Measurements from ENCODE around the gene LRRC2.
"Not testable (repeated sequence)": the region's sequence is repeated elsewhere in the genome, so short reads cannot be mapped to it uniquely, and the experiment has no call there.

LRRC2 gene

DNA sequence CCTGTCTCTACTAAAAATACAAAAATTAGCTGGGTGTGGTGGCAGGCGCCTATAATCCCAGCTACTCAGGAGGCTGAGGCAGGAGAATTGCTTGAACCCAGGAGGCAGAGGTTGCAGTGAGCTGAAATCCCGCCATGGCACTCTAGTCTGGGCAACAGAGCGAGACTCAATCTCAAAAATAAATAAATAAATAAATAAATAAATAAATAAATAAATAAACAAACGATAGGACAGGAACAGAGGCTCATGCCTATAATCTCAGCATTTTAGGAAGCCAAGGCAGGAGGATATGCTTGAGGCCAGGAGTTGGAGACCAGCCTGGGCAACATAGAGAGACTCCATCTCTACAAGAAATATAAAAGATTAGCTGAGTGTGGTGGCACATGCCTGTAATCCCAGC is 43.9 kb downstream of the LRRC2 start:
- DNase-seq = not testable (repeated sequence)

DNA sequence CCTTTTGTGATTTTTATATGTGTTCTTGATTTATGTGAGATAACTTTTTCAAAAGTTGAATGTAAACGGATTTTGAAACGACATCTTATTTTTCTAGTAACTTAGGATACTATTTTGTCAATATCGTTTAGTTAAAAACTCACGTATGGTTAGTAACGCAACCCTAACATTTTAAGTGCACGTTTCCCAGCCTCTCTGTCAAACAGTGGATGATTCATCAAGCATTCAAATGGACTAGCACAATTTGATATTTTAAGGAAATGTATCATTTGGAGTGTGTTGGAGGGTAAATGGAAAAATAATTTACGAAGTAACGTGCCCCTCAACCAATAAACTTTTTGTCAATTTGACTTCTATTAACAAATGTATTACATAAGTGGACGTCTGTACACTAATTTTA is 45.0 kb downstream of the LRRC2 start:
- no peak for DNase-seq

DNA sequence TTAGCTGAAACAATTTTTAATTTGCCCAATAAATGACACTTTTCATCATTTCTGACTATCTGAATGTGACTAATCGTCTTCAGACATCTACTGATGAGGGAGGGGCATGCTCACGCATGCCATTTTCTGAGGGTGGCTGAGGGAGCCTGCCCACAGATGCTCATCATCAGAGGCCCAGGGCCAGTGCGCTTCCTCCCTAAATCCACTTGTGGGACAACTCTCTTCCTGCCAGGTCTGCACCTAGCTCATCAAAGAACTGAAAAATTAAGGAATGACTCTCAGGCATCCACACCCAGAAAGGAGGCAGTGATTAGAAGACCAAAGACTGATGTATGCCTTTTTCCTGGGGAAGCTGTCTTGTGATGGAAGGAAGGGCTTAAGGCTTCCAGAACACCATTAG is 45.6 kb downstream of the LRRC2 start:
- DNase-seq = no peak

DNA sequence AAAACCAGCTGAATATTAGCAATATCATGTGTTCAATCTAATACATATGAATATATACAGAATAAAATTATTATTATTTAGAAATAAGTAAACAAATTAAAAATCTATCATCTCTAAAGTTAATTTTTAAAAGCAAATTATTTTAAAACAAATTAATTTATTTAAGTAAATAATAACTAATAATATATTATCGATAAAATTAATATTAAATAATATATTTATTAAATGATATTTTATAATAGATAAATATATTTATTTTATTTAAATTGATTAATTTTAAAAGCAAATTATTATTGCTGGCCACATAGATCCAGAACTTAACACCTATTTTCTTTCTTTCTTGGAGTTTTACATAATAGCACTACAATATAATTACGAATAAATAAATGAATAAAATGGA is 46.1 kb downstream of the LRRC2 start:
- DNase-seq = no peak

DNA sequence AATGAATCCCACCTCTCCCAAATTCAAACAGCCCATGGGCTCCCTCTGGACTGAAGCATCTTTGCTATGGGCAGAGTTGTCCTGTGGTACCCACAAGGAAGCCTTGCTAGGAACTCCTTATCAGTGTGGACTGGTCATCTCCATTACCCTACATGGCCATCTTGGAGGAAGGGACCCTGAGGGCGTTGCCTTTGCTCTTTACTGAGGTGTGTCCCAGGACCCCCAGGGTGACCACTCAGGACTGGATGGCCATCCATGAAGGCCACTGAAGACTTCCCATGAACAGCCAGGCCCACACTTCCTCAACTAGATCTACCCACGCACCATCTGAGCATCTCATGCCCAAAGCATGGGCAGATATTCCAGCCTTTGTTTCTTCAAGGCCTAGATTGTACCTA is 48.3 kb downstream of the LRRC2 start:
- no peak for DNase-seq

DNA sequence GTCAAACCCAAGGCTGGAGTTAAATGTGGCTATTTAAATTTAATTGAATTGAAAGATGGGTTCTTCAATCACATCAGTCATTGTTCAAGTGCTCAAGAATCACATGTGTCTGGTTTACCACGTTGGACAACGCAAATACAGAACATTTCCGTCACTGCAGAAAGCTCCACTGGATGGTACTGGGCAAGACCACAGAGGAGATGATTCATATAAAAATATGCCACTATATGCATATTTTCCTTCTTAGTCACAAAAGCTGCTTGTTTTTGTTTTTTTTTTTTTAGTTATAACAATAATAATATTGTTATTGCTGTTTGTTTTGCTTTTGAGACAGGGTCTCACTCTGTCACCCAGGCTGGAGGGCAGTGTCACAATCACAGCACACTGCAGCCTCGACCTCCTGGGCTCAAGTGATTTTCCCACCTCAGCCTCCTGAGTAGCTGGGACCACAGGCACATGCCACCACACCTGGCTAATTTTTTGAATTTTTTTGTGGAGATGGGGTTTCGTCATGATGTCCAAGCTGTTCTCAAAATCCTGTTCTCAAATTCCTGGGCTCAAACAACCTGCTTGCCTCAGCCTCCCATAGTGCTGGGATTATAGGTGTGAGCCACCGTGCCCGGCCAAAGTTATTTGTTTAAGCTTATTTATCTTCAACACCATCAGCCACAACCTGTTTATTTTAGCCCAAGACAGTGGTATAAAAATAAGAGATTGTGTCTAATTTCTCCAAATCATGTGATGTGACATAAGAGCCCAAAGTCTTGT is 48.9 kb downstream of the LRRC2 start:
- no peak for DNase-seq

DNA sequence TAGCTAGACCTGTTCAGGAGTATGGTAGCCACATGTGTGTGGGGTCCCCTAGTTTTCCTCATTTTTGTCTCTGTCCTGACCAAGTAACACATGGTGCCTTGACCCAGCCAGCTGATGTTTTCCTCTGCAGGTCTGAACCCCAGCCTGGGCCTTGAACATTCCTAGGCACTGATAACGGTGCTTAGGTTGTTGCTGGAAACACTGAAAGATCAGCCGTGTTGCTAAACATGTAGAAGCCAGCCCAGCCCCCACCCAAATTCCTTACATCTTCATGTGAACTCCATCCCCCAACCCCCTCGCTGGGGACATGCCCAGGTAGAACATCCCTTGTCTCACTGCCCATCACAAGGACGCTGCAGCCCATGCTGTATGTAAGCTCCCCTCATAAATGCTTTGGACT is 49.6 kb downstream of the LRRC2 start:
- no peak for DNase-seq

DNA sequence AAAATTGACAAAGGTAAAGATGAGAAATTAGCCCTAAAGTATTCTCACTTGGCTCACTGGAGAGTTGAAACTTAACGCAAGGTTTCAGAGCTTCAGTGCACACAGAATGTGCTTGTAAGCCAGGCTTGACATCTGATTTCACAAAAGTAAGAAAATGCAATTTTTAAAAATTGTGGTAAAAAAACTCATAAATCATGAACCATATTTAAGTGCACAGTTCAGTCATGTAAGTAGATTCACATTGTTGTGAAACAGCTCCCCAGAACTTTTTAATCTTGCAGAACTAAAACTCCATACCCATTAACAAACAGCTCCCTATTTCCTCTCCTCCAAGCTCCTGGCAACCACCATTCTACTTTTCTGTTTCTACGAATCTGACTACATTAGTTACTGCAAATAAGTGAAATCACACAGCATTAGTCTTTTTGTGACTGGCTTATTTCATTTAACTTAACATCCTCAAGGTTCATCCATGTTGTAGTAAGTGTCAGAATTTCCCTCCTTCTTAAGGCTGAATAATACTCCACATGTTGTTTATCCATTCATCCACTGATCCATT is 53.8 kb downstream of the LRRC2 start:
- DNase-seq = no peak

DNA sequence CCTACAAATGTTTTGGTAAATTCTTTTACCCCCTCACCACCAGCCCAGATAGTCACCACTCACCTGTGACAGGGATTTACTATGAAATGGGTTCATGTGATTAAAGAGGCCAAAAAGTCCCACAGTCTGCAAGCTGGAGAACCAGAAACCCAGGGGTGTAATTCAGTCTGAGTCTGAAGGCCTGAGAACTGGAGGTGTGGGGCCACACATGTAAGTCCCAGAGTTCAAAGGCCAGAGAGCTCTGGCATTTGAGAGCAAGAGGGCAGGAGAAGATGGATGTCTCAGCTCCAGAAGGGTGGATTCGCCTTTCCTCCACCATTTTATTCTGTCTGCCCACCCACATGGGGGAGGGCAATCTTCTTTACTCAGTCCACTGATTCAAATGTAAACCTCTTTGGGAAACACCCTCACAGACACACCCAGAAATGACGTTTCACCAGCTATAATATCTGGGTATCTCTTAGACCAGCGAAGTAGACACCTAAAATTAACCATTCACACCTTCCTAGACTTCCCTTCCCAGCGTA is 56.4 kb downstream of the LRRC2 start:
- DNase-seq = no peak

DNA sequence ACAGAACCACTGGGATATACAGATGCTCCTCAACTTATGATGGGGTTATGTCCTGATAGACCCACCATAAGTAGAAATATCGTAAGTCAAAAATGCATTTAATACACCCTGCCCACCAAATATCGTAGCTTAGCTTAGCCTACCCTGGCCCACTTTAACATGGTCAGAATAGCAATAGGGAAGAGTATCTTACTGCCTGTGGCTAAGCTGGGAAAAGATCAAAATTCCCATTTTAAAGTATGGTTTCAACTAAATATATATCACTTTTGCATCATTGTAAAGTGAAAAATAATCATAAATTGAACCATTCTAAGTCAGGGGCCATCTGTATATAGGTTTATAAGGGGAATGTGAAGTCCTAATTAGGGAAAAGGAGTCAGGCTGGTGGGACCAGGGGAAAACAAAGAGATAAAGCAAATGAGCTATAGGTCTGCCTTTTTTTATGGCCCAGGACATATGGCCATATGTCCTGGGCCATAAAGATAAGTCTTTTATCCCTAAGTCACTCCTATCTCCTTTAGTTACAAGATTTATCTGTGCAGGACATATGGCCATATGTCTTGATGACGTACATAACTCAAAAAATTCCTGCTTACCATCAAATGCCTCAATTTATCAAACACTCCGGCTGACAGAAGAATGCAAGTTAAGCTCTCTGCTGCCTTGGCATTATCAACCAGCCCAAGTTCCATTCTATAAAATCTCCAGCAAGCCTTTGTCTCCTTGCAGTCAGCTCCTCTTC is 57.1 kb downstream of the LRRC2 start:
- DNase-seq = no peak

DNA sequence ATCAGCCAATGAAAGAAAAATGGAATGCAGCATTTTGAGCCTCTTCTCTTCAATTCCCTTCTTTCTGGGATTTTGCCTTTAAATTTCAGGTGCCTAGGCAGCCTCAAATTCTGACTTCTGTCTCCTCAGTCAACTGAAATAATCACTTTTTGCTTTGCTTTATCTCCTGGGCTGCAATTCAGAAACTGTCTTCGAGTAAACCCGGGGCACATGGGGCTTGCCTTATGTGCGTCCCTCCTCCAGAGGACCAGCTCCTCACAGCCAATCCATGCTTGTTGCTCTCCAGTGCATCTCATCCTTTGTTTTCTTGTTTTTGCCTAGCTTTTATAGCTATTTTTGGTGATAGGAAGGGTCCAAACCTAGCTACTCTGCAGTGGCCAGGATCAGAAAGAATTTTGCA is 59.6 kb downstream of the LRRC2 start:
- no peak for DNase-seq

DNA sequence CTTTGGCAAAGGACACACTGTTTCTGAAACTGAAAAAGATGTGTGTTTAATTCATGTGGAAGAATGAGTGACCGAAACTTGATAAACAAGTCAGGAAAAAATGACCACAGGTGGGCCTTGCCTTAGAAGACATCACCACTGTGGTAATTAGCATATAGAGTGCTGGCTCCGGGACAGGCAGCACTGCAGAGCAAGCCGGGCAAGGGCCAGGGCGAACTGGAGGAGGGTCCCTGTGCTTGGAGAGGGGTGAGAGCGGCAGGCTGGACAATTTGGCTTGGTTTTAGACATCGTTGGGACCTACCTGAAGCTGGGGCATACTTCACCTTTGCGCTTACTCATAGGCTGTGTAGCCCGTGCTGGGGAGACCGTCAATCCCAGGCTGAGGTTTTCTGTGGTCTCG is 60.1 kb downstream of the LRRC2 start:
- no peak for DNase-seq

DNA sequence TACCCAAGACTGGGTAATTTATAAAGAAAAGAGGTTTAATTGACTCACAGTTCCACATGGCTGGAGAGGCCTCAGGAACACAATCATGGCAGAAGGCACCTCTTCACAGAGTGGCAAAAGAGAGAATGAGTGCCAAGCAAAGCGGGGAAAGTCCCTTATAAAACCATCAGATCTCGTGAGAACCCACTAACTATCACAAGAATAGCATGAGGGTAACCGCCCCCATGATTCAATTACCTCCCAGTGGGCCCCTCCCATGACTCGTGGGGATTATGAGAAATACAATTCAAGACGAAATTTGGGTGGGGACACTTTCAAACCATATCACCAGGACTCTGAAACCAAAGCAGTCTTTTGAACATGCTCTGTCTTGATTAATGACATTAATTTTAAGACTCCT is 61.3 kb downstream of the LRRC2 start:
- no peak for DNase-seq

DNA sequence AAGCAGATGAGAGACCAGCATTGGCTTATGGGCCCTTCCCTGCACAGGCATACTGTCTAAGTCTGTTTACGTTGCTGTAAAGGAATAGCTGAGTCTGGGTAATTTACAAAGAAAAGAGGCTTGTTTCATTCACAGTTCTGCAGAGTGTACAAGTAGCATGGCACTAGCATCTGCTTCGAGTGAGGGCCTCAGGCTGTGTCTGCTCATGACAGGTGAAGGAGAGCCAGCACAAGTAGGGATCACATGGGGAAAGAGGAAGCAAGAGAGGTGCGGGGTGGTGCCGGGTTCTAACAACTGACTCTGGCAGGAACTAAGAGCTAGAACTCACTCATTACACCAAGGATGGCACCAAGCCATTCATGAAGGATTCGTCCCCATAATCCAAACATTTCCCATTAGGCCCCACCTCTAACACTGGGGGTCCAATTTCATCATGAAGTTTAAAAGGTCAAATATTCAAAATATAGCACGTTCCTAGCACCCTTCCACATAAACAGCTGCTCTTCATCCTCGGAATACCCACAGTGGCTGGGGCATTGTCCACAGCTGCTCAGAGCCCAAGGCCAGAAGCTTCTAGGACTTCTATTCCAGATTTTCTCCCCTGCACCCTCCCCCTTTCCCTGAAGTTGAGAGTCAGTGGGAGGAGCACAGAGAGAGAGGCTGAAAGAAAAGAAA is 62.8 kb downstream of the LRRC2 start:
- no peak for DNase-seq

DNA sequence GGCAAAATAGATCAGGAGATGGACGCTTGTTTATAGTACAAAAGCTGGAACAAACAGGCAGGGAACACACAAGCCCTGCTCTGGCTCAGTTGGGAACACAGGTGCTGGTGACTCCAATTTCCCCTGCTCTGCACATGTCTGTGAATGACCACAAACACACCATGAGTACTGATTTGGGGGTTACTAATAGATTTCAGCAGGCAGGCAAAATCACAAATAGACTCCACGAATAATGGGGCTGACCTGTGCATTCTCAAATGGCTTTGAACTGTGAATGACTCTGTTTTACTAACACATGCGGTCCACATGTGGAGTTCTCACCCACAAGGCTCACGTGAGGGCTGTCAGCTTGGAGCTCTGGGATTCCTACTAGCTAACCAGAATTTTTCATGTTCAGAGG is 64.4 kb downstream of the LRRC2 start:
- no peak for DNase-seq

DNA sequence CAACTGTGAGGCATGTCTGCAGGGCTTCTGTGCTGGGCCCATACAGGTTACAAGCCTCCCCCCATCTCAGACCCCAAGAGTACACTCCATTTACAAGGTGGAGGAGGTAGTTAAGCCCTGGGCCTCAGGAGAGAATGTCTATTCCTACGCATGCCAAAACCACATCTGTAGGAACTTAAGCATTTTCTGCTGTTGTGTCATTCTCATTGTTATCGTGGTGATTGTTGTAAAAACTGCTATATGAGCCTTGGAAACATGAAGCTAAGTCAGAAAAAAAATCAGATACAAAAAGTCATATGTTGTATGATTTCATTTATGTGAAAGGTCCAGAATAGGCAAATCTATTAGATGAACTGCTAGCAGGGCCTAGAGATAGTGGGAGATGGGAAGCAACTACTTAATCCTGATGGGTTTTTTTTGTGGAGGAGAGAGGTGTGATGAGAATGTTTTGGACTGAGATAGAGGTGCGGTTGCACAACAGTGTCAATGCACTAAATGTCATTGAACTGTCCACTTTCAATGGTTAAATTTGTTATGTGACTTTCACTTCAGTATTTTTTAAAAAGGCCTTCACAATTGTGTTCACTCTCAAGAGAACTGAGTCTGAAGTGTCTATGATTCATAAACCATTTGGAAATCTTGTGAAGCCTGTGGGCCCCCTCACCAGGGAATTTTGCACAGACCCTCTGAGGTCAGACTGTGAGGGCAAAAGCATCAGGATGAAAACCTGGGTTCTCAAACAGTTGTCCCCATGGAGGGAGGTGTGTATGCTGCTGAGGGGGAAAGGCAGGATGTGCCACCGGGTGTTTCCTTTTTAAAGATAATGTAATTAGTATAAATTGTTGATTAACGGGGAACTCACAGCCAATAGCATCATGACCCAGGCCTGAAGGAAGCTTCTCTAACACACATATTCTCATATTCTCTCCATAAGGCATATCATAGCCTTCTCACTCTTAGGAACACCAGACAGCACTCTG is 65.2 kb downstream of the LRRC2 start:
- no peak for DNase-seq

DNA sequence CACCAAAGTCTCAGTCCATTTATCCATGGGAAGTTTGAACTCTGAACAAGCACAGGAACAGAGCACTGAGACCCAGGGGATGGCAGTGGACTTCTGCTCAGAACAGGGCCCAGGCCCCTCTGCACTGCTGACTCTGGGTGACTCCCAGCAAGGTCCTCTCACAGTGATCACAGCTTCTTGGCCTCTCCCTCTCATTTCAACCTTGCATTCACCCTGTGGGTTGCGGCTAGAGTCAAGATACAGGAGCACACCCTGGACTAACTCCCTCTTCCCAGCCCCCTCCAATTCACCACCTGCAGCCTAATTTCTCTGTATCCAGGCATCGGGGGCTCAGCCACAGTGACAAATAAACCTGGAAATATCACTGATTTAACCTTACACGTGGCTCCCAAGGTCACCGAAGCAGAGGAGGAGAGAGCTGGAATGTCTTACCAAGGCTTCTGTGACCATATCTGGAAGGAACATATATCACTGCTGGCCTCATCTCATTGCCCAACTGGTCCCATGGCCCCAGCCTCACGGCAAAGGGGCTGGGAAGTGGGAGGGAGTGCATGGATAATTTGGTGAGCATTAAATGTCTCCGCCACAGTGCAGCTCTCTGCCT is 67.1 kb downstream of the LRRC2 start:
- DNase-seq = no peak

DNA sequence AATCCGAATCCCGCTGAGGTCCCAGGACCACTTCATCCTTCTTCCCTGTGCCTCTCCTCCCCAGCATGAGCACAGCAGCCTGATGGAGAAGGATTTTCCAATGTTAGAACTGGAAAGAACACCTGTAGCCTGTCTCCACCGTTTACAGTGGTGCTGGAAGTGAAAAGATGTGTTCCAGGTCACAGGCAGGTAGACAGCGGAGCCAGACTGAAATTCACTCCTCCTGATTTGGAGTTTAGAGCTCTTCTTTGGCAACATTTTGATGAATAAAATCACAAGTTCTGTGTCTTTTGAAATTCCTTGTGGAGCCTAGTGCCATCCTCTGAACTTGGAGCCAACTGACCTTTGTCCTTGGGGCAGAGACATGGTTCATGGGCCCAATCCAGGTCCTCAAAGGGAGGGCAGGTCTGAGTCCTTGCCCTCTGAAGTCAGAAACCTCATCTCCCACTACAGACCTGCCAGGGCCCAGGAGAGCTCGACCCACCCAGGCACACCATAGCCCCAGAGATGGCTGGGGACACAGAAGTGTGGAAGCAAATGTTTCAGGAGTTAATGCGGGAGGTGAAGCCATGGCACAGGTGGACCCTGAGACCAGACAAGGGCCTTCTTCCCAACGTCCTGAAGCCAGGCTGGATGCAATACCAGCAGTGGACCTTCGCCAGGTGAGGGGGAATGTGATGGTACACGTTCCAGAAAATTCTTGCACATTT is 68.4 kb downstream of the LRRC2 start, which contains the start of gene RTP3:
Gene RTP3 (plus strand): TSS at position 421 of the 710 bp plus-strand sequence. CDS start 87 bp downstream, at position 508.
- DNase-seq = no peak

DNA sequence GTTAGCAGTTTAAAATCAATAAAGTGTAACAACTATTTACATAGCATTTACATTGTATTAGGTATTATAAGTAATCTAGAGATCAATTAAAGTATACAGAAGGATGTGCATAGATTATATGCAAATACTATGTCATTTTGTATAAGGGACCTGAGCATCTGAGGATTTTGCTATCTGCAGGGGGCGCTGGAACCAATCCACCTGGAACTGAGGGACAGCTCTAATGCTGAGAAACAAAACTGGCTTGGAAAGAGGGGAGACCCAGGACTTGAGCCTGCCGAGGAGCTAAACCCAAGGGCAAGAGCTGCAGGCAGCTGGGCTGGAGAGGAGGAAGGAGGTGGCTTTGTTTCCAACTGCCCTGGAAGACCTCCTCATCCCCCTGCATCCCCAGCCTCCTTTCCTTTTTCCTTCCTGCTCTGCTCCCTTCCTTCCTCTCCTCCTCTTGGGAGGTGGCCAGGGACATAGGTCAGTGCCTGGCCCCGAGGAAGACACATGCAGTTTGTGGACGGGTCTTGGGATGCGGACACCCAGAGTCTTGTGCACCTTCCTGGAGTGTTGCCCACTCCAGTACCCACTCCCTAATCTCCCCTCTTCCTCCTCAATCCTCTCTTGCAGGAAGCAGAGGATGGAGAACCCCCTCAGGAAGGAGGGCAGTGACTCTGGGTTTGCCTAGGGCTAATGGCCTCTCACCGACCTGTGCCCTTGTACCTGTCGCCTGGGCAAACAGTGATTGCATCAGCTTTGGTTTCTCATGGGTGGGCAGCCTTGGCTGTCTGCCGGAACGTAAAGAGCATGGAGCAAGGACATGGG is 69.2 kb downstream of the LRRC2 start:
- DNase-seq = no peak

DNA sequence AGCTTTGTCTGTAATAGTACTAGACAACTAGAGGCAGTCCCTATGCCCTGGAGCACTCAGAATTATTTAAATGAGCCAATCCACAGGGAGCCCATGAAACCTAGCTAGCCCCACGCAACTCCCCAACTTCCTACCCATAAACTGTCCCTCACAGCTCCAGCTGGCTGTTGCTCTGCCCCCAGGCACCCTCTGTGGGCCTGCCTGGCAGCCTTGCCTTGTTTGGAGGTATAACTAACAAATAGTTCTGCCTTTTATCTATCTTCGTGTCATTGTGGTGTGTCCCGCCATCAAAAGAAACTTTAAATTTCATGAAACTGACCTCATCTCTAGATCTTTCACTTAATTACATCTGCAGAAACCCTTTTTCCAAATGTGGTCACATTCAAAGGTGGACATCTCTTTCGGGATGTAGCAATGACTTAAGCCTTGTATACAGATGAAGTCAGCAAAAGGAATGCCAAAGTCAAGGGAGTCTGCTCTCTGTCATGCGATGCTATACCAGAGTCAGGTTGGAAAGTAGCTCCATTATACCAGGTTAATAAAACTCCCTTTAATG is 70.1 kb downstream of the LRRC2 start:
- no peak for DNase-seq

Data from activated CD4-positive, CD25-positive, alpha-beta regulatory T cell treated with anti-CD3 and anti-CD28 coated beads, Interleukin-2, amount 50 U/mL, for 72 hours (primary cell).